GM12892 (cell line): ENCODE data around the gene KDM8.

Experiments
- POLR2A ChIP-seq: IDR thresholded peaks from 2 replicates; pipeline ENCODE4 v1.6.1; 2011; ENCODE audit warnings: low read depth, low read length, control low read depth
- POLR2AphosphoS5 ChIP-seq: IDR thresholded peaks from 2 replicates; pipeline ENCODE4 v1.6.1; 2011; ENCODE audit warnings: low read depth, low read length, control low read depth
- TAF1 ChIP-seq: IDR thresholded peaks from 2 replicates; pipeline ENCODE4 v1.6.1; 2011; ENCODE audit warnings: low read depth, mild to moderate bottlenecking, control low read depth, low read length, borderline replicate concordance

- TF ChIP-seq POLR2A (peak; percentile 92), POLR2AphosphoS5 (peak; percentile 81), TAF1 (peak; percentile 76)
These were observed 65.3 kb downstream of the KDM8 start, which contains the start of gene NSMCE1 for GRCh38 chr16:27268376-27269299.
